ENCODE measurements around the gene SERINC2. TPM values are rescaled to one million over a fixed set of nuclear protein-coding genes. Genes with fewer than 3 reads are reported as not detected.

Gene SERINC2
- total RNA-seq, 1 donor from 2014 or later = 9.6 TPM

DNA sequence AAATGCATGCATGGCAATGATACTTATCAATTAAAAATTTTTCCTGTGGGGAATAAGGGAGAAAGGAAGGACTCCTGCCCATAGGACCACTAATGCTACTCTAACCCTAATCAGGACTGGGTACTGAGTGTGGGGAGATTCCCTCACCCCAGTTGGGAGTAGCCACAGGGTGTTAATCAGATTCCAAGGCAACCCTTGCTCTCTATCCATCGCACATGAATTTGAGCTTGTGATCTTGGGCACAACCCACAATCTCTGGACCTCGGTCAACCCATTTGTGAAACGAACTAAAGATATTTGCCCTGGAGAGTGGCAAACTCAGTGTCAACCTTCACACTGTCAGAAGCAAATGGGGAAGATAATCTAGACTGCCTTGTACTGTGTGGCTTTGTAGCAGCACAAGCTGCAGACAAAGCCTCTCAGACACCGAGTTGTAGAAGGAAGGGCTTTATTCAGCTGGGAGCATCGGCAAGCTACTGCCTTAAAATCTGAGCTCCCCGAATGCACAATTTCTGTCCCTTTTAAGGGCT, 69.5 kb downstream of the SERINC2 start:
- Mint-ChIP-seq H3K9me3 (peaks cover 10% of the 10 kb centered on the region), H3K4me1 (no peaks in the 10 kb centered on the region), H3K27ac (no peak overlapping the region), H3K27me3 (ENCODE audit: insufficient read depth, low read depth) (peaks cover 7% of the 10 kb centered on the region), H3K4me3 (no peak overlapping the region), H3K36me3 (peaks cover 2% of the 10 kb centered on the region)
- Histone ChIP-seq H3K79me2 (ENCODE audit: low read depth) (no peaks in the 10 kb centered on the region), H4K20me1 (ENCODE audit: low read depth) (no peaks in the 10 kb centered on the region), H3K36me3 (no peaks in the 10 kb centered on the region), H3K27me3 (no peaks in the 10 kb centered on the region), H3K9me3 (ENCODE audit: low read depth) (no peaks in the 10 kb centered on the region), H3K4me2 (no peak overlapping the region), H3K4me1 (peaks cover 9% of the 10 kb centered on the region), H3F3A (ENCODE audit: low read depth) (no peaks in the 10 kb centered on the region), H3K27ac (no peak overlapping the region), H2AFZ (replicated peaks) (no peak overlapping the region), H3K9ac (no peak overlapping the region), H3K4me3 (no peak overlapping the region)
- DNase-seq (ENCODE audit: low spot score) = no peak
- TF ChIP-seq EZH2phosphoT487 (IDR thresholded peaks at IDR 0.05) = no peak
- TF ChIP-seq EZH2 (IDR thresholded peaks at IDR 0.05) = no peak

- Histone ChIP-seq H4K20me1 (ENCODE audit: low read depth) (no peaks in the 10 kb centered on the region), H3F3A (ENCODE audit: low read depth) (no peaks in the 10 kb centered on the region), H3K9me3 (ENCODE audit: low read depth) (no peaks in the 10 kb centered on the region), H3K4me2 (no peak overlapping the region), H3K27ac (no peak overlapping the region), H2AFZ (replicated peaks) (no peak overlapping the region), H3K36me3 (no peaks in the 10 kb centered on the region), H3K4me3 (no peak overlapping the region), H3K79me2 (ENCODE audit: low read depth) (no peaks in the 10 kb centered on the region), H3K27me3 (no peaks in the 10 kb centered on the region), H3K9ac (no peak overlapping the region), H3K4me1 (peaks cover 9% of the 10 kb centered on the region)
- Mint-ChIP-seq H3K27ac (no peak overlapping the region), H3K27me3 (ENCODE audit: insufficient read depth, low read depth) (peaks cover 7% of the 10 kb centered on the region), H3K4me1 (no peaks in the 10 kb centered on the region), H3K4me3 (no peak overlapping the region), H3K36me3 (no peaks in the 10 kb centered on the region), H3K9me3 (peaks cover 10% of the 10 kb centered on the region)
- DNase-seq (ENCODE audit: low spot score) = no peak
- TF ChIP-seq EZH2 (IDR thresholded peaks at IDR 0.05) (no peak), EZH2phosphoT487 (IDR thresholded peaks at IDR 0.05) (no peak)
- TF ChIP-seq, protein P1, sequence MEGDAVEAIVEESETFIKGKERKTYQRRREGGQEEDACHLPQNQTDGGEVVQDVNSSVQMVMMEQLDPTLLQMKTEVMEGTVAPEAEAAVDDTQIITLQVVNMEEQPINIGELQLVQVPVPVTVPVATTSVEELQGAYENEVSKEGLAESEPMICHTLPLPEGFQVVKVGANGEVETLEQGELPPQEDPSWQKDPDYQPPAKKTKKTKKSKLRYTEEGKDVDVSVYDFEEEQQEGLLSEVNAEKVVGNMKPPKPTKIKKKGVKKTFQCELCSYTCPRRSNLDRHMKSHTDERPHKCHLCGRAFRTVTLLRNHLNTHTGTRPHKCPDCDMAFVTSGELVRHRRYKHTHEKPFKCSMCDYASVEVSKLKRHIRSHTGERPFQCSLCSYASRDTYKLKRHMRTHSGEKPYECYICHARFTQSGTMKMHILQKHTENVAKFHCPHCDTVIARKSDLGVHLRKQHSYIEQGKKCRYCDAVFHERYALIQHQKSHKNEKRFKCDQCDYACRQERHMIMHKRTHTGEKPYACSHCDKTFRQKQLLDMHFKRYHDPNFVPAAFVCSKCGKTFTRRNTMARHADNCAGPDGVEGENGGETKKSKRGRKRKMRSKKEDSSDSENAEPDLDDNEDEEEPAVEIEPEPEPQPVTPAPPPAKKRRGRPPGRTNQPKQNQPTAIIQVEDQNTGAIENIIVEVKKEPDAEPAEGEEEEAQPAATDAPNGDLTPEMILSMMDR (IDR thresholded peaks at IDR 0.05) = no peak
Measured at GRCh38 chr1:31483012-31483946, 70.3 kb downstream of the SERINC2 start.

Other genes starting within 250 kb of the SERINC2 start
- 14.5 and 24.0 TPM in 2 replicates for gene NKAIN1, start 173.3 kb upstream of the SERINC2 start, total RNA-seq (ENCODE audit: low replicate concordance)
- 163 and 179 TPM in 2 replicates for gene SNRNP40, start 116.4 kb upstream of the SERINC2 start, total RNA-seq (ENCODE audit: low replicate concordance)
- gene ZCCHC17, start 116.2 kb upstream of the SERINC2 start, total RNA-seq (ENCODE audit: low replicate concordance) = 51.1 and 55.0 TPM in 2 replicates
- 0.93 and 2.2 TPM in 2 replicates for gene FABP3, start 40.1 kb upstream of the SERINC2 start, total RNA-seq (ENCODE audit: low replicate concordance)
- gene TINAGL1, start 163.3 kb downstream of the SERINC2 start, total RNA-seq (ENCODE audit: low replicate concordance) = not detected in 2 replicates
- 0.06 TPM in 1 of 2 replicates, not detected in the other for gene HCRTR1, start 204.5 kb downstream of the SERINC2 start, total RNA-seq (ENCODE audit: low replicate concordance)
- 30.7 and 47.7 TPM in 2 replicates for gene PEF1, start 231.7 kb downstream of the SERINC2 start, total RNA-seq (ENCODE audit: low replicate concordance)